Transverse colon (tissue), 4 donors: ENCODE data around the gene FGD5. TPM values are rescaled to one million over a fixed set of nuclear protein-coding genes. Genes with fewer than 3 reads are reported as not detected.

Experiments
- DNase-seq: peaks from one replicate; pipeline ENCODE4 v3.0.0-alpha.2; 2019
- H3K27ac ChIP-seq, 4 donors: fragments of 200-600 bp; sonication (generic); 2 replicates each; pipeline ENCODE4 v1.5.1; 2016 to 2018; ENCODE audit warnings: inconsistent platforms in 4 of 4
- H3K27me3 ChIP-seq: fragments of 200-600 bp; sonication (generic); 2 replicates; pipeline ENCODE4 v1.5.1; 2017; ENCODE audit warnings: inconsistent platforms
- H3K36me3 ChIP-seq, 4 donors: fragments of 200-600 bp; sonication (generic); 2 replicates each; pipeline ENCODE4 v1.5.1; 2017 to 2019; ENCODE audit warnings: inconsistent platforms in 4 of 4
- H3K4me1 ChIP-seq, 4 donors: fragments of 200-600 bp; sonication (generic); 2 replicates each; pipeline ENCODE4 v1.5.1; 2017 to 2020; ENCODE audit warnings: inconsistent platforms in 4 of 4
- H3K4me3 ChIP-seq, 4 donors: fragments of 200-600 bp; sonication (generic); 1 replicate in 1 of 4; 2 replicates in 3 of 4; pipeline versions ENCODE4 v1.5.1 to v1.6.1; 2017 to 2019; ENCODE audit warnings: inconsistent platforms in 4 of 4
- H3K9me3 ChIP-seq, 2 donors: fragments of 200-600 bp; sonication (generic); 2 replicates each; pipeline ENCODE4 v1.5.1; 2017 to 2019; ENCODE audit warnings: inconsistent platforms in 2 of 2
- EP300 ChIP-seq: sonication (generic); formaldehyde crosslinking; IDR thresholded peaks from one replicate; pipeline ENCODE4 v1.6.1; 2017; ENCODE audit warnings: antibody characterized with exemption, low read depth
- POLR2A ChIP-seq: fragments of 450-650 bp; IDR thresholded peaks from one replicate; pipeline ENCODE4 v1.6.1; 2016; ENCODE audit warnings: antibody characterized with exemption, mild to moderate bottlenecking, moderate library complexity
- POLR2AphosphoS5 ChIP-seq, 3 donors: sonication (generic); formaldehyde crosslinking; IDR thresholded peaks; one replicate each; pipeline ENCODE4 v1.6.1; 2016; ENCODE audit warnings: antibody characterized with exemption in 3 of 3
- WGBS, 2 donors: methylation state at CpG; one replicate each; pipeline ENCODE4 v1.1.5; 2018; ENCODE audit warnings: low coverage in 1 of 2; 5-methylcytosine and 5-hydroxymethylcytosine counted together
- in situ Hi-C, 4 donors: fragments of 200-750 bp; cut with MboI; loops; one replicate each; pipeline versions ENCODE4 v1.15.0 to v1.15.1; 2017; ENCODE audit warnings: low sequenced_read_pairs in 3 of 4, low pct_ligation_motif_present in 1 of 4, low pct_unique_long_range_greater_than_20kb in 1 of 4
- intact Hi-C: fragments of 100-400 bp; cut with DNase I; formaldehyde crosslinking; loops from one replicate; pipeline ENCODE4 v1.15.1; 2023; ENCODE audit warnings: low total_unique reads
- total RNA-seq, 4 donors: library from RNA; depleted of rRNA; stranded (reverse); fragments of >200 nt; gene quantifications; one replicate each; pipeline ENCODE4 v1.1.0, GENCODE V29; 2016
- TF ChIP-seq, protein P1 (sequence below), 5 experiments: fragments of 200-600 bp in 3 of 5; fragments of 450-650 bp in 2 of 5; sonication (generic) in 3 of 5; IDR thresholded peaks; 1 replicate in 2 of 5; 2 replicates in 3 of 5; pipeline ENCODE4 v1.5.1; 2016 to 2017; ENCODE audit warnings: antibody characterized with exemption in 5 of 5, inconsistent platforms in 3 of 5, mild to moderate bottlenecking in 2 of 5, moderate library complexity in 1 of 5

The FGD5 gene
- total RNA-seq, 4 donors from 2014 or later: 5.6 to 15.9 (median 10.2) TPM

DNA sequence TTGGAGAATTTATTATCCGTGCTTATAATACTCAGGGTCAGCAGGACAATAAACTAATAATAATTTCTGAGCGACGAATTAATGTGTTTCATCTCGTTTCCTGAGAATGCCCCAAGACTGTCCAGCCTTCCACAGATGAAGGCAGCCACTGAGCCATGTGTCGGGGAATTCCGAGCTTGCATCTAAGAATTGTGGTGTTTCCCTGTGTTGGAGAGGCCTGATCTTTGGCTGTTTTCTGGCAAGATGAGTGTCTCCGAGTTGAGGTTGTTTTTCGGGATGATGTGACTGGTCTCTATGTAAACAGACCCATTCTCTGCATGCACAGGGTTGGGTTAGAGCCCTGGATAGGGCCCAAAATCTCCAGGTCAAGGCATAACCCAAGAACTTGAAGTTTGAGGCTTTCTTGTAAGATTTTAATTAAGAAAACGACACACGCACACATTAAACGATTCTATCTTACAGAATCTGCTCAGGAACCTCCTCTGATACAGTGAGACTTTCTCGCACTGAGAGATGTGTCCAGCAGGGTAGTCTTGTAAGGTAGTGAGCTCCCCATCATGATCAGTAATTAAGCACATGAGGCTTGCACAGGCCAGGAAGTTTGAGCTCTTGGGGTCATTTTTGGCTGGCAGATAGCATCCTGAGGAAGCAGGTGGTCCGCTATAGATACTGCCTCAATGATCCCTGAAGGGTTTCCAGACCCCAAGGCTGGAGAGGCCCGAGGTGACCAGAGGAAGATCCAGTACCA, 14.4 kb downstream of the FGD5 start:
- intact Hi-C loops (no loop called here), in situ Hi-C loops (no loop called here)
- Histone ChIP-seq H3K4me1 (peaks cover 0 to 22% (median 4%) of the 10 kb centered on the region in 4 donors), H3K4me3 (no peak overlapping the region), H3K27ac (no peak overlapping the region), H3K9me3 (no peaks in the 10 kb centered on the region), H3K36me3 (no peaks in the 10 kb centered on the region), H3K27me3 (no peaks in the 10 kb centered on the region)
- TF ChIP-seq, protein P1, sequence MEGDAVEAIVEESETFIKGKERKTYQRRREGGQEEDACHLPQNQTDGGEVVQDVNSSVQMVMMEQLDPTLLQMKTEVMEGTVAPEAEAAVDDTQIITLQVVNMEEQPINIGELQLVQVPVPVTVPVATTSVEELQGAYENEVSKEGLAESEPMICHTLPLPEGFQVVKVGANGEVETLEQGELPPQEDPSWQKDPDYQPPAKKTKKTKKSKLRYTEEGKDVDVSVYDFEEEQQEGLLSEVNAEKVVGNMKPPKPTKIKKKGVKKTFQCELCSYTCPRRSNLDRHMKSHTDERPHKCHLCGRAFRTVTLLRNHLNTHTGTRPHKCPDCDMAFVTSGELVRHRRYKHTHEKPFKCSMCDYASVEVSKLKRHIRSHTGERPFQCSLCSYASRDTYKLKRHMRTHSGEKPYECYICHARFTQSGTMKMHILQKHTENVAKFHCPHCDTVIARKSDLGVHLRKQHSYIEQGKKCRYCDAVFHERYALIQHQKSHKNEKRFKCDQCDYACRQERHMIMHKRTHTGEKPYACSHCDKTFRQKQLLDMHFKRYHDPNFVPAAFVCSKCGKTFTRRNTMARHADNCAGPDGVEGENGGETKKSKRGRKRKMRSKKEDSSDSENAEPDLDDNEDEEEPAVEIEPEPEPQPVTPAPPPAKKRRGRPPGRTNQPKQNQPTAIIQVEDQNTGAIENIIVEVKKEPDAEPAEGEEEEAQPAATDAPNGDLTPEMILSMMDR (IDR thresholded peaks at IDR 0.05): no peak
- TF ChIP-seq EP300 (no peak), POLR2A (no peak), POLR2AphosphoS5 (IDR thresholded peaks at IDR 0.05) (no peak)
- no peak for DNase-seq
- 68 to 100% methylated on average over 1 to 14 of the region's 14 CpGs for WGBS, 2 donors

DNA sequence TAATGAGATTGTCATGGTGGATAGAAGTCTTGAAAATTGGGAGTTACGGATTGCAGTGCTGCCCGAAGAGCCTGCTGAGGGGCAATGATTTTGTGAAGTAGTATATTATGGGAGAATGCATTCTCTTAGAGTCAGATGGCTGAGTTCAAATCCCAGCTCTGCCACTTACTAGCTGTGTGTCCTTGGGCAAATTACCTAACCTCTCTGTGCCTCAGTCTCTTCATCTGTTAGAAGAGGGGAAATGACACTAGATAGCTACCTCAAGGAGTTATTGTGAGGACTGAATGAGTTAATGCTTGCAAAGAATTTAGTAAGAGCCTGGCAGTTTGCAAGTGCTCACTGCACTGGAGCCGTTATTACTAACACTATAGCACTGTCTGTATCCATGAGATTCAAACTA, 15.4 kb downstream of the FGD5 start:
- DNase-seq: no peak
- H3K9me3 ChIP-seq: no peaks in the 10 kb centered on the region
- H3K27me3 ChIP-seq: no peaks in the 10 kb centered on the region
- in situ Hi-C loops (no loop called here), intact Hi-C loops (no loop called here)
- no peak overlapping the region for H3K4me3 ChIP-seq
- TF ChIP-seq, protein P1 (IDR thresholded peaks at IDR 0.05): no peak
- TF ChIP-seq POLR2A (no peak), EP300 (no peak), POLR2AphosphoS5 (IDR thresholded peaks at IDR 0.05) (no peak)
- no peak overlapping the region for H3K27ac ChIP-seq
- H3K36me3 ChIP-seq: no peaks in the 10 kb centered on the region
- 80 to 92% methylated on average over 2 to 3 of the region's 3 CpGs for WGBS, 2 donors
- H3K4me1 ChIP-seq: peaks cover 0 to 26% (median 4%) of the 10 kb centered on the region in 4 donors

DNA sequence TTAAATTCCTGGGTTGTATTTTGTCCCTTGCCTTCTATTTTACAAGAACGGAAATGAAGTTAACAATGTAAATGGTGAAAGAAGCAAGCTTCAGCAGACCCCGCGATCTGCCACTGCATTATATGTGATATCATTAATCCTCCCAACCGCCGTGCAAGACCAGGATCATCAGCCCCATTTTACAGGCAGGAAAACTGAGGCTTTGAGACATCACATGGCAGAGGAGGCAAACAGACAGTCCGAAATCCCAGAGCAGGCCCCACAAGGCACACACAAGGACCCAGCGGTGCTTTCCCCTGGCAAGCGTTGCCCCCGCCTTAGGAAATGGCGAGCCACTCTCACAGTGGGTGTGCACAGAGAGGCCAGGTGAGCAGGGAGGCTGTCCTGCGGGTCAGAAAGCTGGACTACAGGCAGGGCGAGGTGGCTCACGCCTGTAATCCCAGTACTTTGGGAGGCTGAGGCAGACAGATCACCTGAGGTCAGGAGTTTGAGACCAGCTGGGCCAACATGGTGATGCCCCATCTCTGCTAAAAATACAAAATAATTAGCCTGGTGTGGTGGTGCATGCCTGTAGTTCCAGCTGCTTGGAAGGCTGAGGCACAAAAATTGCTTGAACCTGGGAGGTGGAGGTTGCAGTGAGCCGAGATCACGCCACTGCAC, 16.2 kb downstream of the FGD5 start:
- TF ChIP-seq EP300 (no peak), POLR2A (no peak), POLR2AphosphoS5 (IDR thresholded peaks at IDR 0.05) (no peak)
- TF ChIP-seq, protein P1 (IDR thresholded peaks at IDR 0.05): no peak
- 80 to 86% methylated on average over 3 to 15 of the region's 15 CpGs for WGBS, 2 donors
- no peak for DNase-seq
- H3K9me3 ChIP-seq: no peaks in the 10 kb centered on the region
- no peaks in the 10 kb centered on the region for H3K36me3 ChIP-seq
- no peak overlapping the region for H3K4me3 ChIP-seq
- in situ Hi-C loops: no loop called here
- no peak overlapping the region for H3K27ac ChIP-seq
- H3K27me3 ChIP-seq: no peaks in the 10 kb centered on the region
- H3K4me1 ChIP-seq: peaks cover 0 to 26% (median 4%) of the 10 kb centered on the region in 4 donors
- intact Hi-C loops: no loop called here

DNA sequence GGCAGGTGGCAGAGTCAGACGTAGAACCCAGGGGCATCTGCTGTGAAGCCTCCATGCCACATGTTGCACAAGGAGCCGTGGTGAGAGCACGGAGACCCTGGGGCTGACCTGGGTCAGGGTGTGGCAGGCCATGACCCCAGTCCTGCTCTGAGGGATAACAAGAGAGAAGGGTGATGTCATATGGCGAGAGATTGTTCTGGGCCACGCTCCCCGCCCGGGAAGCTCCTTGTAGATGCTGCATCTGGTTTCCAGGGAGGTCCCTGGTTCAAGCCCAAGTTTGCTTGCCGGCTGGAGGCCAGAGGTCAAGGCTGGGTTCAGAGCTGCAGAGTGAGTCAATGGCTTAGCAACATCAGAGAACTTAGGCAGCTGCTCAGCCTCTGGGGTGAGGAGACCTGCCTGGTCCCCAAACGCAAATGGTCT, 17.3 kb downstream of the FGD5 start:
- no peaks in the 10 kb centered on the region for H3K9me3 ChIP-seq
- intact Hi-C loops (no loop called here), in situ Hi-C loops (no loop called here)
- no peaks in the 10 kb centered on the region for H3K27me3 ChIP-seq
- H3K4me1 ChIP-seq: peaks cover 0 to 26% (median 4%) of the 10 kb centered on the region in 4 donors
- WGBS, 2 donors: 61% methylated on average over 9 of the region's 9 CpGs; no CpG with 5 or more reads in 1 of the 2 donors
- no peak overlapping the region for H3K4me3 ChIP-seq
- H3K36me3 ChIP-seq: no peaks in the 10 kb centered on the region
- TF ChIP-seq EP300 (no peak), POLR2AphosphoS5 (IDR thresholded peaks at IDR 0.05) (no peak)
- DNase-seq: peak; percentile 38
- H3K27ac ChIP-seq: peak overlapping the region; percentile 19 to 50 (median 38)
